SK-N-DZ (cell line): ENCODE measurements around the gene XYLB.
"Not testable (repeated sequence)": the region's sequence is repeated elsewhere in the genome, so short reads cannot be mapped to it uniquely, and the experiment has no call there.

Experiments used
- DNase-seq: peaks from one replicate; pipeline ENCODE4 v3.0.0-alpha.2; 2015; ENCODE audit warnings: low spot score

The XYLB gene

DNA sequence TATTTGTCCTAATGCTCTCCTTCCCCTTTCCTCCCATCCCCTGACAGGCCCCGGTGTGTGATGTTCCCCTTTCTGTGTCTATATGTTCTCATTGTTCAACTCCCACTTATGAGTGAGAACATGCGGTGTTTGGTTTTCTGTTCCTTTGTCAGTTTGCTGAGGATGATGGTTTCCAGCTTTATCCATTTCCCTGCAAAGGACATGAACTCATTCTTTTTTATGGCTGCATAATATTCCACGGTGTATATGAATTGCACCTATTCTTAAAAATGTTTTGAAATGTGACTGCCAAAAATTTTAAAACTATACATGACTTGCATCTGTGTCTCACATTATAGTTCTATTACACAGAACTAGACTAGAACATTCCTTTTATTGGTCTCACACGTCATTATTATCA lies 25.9 kb upstream of the XYLB start:
- DNase-seq: not testable (repeated sequence)

DNA sequence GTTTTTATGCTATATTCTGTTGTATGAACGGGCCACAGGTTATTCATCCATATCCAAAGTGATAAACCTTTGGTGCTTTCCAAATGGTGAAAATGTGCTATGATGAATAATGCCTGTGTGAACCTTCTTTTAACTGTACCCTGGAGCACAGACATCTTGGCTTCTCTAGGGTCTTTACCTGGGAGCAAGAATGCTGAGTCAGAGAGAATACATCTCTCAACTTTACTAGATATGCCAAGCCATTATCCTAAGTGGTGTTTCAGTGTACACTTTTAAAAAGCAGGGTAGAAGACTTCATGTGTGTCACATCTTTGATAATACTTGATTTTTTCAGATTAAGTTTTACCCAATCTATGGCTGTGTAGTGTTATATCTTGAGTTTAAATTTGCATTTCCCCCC lies 23.5 kb upstream of the XYLB start:
- no peak for DNase-seq

DNA sequence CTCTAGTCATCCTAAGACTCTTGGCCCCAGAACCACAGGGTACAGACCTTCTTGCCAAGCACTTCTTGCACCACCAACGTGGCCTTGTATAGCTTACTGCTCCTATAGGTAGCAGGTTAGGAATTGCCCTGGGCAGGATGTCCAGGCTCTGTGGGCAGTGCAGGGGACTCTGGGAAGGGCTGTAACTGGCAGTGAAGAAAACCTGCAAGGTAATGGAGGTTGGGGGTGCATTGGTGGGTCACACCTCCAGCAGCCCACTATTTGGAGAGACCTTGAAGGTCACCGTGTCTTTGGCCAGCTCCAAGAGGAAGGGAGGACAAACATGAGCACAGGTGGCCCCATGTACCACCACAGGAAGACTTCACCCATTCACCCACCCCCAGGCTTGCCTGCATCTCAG lies 21.3 kb upstream of the XYLB start:
- no peak for DNase-seq

DNA sequence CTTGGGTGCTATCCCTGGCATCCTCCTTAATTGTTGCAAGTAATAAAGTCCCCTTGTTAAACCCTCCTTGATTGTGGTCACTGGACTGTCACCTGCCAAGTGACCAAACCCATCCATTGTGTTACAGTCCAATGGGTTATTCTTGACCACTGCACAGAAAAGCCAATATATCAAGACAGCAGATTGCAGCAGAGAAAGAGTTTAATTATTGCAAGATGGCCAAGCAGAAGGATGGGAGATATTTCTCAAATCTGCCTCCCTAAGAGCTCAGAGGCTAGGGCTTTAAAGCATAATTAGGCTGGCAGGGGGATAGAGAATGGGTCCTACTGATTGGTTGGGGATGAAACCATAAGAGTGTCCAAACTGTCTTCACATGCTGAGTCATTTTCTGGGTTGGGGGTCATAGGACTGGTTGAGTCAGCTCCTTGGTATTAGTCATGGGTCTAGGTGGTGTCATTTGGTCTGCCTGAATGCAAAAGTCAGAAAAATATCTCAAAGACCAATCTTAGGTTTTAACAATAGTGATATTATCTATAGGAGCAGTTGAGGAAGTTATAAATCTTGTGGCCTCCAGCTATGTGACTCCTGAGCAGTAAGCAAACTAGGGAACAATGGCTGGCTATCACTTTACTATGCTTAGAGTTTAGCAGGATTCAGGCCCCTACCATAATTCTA lies 19.1 kb upstream of the XYLB start:
- no peak for DNase-seq

DNA sequence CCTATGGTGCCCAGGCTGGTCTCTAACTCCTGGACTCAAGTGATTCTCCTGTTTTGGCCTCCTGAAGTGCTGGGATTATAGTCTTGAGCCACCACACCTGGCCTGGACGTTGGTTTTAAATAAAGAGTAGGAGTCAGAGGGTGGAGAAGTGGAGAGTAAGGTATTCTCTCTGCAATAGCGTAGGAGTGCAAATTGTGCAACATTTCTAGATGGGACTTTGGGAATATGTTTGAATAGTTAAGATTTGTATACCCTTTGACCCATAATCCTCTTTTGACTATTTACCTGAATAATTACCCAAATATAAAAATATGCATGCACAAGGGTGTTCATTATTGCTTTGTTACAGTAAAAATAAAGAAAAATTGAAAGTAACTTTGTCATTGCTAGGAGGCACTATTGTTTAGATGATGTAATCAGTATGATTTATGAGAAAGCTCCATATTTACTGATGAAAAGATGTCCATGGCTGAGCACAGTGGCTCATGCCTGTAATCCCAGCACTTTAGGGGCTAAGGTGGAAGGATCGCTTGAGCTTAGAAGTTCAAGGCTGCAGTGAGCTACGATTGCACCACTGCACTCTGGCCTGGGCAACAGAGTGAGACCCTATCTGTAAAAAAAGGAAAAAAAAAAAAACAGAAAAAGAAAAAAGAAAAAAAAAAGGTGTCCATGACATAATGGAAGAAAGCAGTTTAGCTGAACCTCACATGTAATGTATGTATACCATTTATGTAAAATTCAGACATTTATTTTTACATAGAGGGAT lies 15.1 kb upstream of the XYLB start:
- DNase-seq: no peak

DNA sequence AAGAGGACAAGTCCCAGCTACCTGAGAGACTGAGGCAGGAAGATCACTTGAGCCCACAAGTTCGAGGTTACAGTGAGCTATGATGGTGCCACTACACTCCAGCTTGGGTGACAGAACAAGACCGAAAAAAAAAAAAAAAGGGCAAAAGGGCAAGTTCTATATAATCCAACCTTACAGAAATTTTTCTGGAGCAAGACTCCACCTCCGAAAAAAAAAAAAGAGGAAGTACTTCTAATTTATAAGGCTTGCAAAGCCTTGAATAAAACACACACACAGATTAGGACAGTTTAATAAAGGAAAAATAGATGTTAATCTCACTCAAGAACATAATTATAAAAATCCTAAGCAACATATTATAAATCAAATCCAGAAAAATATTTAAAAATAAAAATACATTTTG lies 14.4 kb upstream of the XYLB start:
- DNase-seq: no peak

DNA sequence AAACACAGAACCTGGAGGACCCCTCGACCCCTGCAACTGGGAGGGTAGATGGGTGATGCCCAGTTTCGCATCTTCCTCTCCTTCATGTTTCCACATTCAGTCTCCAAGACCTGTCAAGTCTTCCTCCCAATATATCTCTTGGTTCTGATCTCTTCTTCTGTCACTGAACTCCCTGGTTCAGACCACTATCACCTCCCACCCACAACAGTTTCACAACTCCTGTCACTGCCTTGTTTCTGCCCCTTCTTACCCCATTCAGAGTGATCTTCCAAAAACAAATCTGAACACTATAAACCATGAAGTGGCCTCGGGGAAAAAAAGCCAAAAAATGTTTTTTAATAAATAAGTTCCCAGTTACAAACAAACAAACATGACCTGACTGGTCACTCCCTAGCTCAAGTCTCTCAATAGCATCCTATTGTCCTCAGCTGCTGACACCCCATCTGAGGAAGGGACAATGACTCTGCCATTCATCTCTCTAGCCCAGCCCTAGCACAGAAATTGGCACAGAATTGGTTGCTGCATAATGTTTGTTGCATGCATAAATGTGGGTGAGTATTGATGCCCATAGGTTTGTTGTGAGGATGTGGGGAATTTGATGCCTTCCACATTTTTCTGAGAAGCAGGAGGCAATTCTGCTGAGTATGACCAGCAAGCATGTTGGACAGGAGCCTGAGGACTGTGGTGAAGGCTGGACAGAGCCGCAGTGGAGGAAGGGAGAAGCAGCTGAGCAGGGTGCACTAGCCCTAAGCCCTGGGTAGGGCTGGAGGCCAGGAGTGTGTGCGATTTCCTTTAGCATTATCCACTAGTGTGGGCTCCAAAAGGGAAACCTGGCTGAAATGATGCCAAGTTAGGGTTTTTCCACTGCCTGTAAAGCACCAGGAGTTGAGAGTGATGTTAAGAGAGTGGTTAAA lies 12.2 kb upstream of the XYLB start:
- no peak for DNase-seq

DNA sequence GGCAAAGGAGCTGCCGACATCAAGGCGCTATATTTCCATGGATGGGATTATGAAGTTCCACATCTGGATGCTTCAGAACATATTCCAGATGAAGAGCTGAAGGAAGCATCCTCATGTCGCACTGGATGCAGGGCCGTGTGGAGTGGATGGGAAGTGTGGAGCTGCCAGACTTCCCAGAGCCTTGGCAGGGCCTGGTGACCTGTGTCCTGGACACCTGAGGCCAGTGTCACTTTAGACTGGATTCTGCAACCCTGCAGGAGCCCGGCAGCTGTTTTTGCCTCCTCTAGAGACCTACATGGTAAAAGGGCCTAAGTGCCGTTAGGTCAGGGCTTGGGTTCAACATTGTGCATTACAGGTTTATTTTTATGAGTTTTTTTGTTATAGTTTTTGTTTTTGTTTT lies 11.3 kb upstream of the XYLB start:
- no peak for DNase-seq

DNA sequence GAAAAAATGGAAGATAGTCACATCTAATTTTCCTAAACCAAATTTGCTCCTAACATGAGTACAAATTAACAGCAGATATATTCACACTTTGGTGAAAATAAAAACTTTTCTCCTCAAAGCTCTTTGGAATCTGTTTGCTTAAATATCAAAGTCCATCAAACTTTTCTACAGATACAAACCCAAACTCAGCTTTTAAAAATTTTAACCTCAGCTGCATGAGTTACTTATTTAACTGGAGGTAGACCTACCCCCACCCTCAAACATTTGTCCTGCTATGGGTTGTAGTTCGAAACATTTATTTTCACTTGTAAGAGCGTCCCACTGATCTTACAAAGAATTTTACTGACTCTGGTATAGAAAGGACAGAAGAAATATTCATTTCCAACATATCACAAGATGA lies 8.9 kb upstream of the XYLB start:
- DNase-seq: no peak

DNA sequence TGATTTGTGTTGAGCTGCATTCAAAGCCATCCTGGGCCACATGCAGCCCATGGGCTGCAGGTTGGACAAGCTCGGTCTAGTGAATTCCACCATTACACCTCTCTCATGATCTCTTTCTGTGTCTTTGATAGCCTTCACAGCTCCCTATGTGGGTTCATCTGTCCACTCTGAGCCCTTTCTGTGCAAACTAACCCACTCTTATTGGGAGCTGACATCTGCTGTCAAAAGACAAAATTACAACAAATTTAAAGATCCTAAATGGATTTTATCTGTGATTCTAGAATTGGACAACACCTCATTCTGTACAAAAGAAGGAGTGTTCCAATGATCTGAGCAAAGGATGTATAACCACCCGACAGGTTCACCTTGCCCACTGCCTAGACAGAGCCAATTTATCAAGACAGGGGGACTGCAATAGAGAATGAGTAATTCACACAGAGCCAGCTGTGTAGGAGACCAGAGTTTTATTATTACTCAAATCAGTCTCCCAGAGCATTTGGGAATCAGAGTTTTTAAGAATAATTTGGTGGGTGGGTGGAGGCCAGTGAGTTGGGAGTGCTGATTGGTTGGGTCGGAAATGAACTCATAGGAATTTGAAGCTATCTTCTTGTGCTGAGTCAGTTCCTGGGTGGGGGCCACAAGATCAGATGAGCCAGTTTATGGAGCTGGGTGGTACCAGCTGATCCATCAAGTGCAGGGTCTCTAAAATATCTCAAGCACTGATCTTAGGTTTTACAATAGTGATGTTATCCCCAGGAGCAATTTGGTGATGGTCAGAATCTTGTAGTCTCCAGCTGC lies 2.6 kb upstream of the XYLB start:
- no peak for DNase-seq

DNA sequence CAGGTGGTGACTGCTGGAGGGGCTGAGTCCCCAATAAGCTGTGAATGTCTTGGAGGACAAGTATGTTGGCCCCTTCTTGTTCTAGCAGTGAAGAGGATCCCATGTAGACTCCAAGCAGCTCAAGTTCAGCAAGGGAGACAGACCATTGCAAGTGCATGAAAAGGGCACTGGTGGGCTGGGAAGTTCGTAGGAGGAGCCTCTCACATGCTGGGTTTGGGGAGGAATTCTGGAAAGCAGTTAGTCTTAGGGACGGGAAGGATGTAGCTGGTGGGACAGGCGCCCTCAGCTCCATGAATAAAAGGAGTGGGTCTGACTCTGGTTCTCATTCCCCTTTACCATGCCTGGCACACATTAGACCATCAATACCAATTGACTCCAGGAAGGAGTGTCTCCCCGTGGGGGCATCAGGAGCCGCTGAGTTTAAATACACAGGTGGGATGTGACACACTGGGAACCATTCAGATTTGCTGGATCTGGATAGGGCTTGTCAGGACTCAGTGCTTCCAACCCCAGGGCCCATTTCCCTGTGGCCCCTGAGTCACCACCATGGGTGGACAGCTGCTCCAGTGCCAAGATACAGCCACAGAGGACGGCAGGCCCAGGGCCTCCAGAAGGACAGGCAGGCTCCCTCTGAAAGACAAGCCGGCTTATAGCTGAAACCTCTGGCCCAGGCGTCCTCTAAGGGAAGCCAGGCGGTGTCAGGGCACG lies 552 bp upstream of the XYLB start:
- DNase-seq: peak; percentile 7

DNA sequence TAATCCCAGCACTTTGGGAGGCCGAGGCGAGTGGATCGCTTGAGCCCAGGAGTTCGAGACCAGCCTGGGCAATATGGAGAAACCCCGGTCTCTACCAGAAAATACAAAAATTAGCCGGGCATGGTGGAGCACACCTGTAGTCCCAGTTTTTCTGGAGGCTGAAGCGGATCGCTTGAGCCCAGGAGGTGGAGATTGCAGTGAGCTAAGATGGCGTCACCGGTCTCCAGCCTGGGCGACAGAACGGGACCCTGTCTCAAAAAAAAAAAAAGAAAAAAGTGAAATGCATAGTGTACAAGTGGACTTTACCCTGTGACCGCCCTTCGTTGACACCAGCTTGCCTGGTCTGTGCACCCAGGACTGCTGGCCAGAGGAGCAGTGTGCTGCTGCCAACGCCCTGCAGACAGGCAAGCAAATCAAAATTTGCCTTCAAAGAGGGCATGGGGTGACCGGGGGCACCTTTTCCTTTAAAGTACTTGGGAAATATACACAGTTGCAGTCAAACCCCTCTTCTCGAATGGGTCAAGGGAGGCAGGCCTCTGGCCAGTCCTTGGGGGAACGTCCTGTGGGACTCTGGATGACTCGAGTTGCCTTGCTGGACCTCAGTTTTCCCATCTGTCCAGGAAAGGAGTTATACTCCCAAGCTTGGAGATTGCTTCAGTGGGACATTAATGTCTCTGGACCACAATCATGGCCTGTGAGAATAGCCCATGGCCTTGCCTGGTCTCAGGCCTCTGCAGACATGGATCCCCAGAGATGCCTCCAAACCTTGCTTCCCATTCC lies 1.0 kb downstream of the XYLB start:
- DNase-seq: peak; percentile 5

DNA sequence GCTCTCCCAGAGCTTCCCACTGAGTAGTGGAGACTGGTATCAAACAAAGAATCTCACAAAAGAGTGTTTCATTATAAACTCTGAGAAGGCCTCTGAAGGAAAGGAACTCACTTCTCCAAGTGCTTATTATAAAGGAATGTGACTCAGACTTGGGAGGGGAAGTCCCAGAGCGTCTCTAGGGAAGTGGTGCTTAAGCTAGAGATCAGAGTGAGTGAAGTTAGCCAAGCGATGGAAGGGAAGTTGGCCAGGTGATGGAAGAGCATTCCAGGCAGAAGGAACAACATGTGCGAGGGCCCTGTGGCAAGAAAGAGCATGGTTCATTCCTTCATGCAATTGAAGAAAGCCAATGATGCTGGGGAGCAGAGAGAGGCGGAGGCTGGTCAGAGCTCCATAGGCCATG lies 2.3 kb downstream of the XYLB start:
- no peak for DNase-seq

DNA sequence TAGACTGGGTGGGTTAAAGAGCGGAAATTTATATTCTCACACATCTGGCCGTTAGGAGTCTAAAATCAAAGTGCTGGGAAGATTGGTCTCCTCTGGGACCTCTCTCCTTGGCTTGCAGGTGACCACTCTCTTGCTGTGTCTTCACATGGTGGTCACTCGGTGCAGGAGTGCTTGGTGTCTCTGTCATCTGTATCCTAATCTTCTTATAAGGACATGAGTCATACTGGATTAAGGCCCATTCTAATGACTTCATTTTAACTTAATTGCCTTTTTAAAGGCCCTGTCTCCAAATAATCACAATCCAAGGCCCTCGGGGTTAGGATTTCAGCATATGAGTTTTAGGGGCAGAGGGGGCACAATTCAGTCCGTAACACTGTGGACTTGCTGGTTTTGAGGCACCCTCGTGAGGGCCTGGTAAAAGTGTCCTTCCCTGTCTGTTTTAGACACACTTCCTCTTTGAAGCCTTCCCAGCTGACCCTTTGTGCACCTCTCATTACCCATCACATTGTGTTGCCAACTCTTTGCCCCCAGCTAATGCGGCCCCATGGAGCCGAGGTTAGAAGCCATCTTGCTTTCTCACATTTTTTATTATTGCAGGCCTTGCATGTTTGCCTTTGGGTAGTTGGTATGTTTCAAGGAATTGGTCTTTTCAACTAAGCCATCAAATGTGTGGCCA lies 3.2 kb downstream of the XYLB start:
- no peak for DNase-seq

DNA sequence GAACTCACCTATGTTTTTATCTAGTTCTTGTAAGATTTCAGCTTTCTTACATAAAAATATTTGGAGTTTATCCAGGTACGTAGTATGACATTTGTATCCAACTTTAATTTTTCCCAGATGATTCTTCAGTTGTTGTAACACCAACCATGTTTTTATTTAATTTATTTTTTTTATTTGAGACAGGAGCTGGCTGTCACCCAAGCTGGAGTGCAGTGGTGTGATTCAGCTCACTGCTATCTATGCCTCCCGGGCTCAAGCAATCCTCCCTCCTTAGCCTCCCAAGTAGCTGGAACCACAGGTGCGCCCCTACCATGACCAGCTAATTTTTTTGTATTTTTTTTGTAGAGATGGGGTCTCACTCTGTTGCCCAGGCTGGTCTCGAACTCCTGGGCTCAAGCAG lies 6.6 kb downstream of the XYLB start:
- DNase-seq: no peak

DNA sequence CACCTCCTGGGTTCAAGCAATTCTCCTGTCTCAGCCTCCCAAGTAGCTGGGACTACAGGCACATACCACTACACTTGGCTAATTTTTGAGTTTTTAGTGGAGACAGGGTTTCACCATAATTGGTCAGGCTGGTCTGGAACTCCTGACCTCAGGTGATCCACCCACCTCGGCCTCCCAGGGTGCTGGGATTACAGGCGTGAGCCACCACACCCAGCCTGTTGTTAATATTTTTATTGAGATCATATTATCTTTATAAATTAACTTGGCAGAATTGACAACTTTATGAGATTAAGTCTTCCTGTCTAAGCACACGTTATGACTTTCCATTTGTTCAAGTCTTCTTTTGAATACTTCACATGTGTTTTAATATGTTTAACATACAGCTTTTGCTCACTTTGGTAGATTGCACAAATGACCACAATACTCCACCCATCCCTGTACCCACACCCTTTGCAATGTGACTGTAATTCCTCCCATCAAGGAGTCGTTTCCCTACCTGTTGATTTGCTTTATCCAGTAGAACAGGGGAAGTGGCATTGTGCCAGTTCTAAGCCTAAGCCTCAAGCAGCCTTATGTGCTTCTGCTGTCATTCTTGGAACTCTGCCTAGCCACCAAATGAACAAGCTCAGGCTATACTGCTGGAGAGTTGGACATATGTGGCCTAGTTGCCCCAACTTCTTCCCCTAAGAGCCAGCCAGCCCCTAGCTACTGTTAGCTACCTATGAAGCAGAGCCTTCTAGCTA lies 8.2 kb downstream of the XYLB start:
- no peak for DNase-seq

DNA sequence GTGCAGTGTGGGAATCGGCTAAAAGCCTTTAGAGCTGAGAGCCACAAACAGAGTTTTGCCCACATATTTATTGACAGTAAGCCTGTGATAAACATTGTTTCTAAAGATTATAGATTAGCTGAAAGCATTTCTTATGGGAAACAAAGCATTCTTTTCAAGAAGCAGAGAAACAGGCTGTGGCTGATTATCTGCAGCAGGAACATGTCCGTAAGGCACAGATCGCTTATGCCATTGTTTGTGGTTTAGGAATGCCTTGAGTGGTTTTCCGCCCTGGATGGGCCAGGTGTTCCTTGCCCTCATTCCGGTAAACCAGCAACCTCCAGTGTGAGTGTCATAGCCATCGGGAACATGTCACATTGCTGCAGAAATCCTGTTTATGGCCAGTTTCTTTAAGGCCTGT lies 12.5 kb downstream of the XYLB start:
- DNase-seq: no peak

DNA sequence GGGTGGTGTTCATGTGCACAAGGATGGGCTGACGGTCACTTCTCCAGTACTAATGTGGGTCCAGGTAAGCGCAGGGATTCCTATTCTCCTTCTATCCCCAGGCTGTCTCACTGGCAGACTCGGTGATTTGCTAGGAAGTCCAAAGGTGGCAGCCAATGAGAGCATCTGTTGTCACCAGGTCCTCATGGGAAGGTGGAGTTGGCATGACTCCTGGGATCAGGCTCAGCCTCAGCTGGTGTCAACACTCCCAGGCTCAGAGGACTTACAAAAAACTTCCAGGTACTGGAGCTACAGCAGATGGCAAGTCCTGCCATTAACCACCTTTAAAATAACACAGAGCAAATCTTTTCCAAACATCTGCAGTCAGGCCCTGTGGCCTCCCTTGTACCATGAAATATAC lies 13.8 kb downstream of the XYLB start:
- DNase-seq: no peak

DNA sequence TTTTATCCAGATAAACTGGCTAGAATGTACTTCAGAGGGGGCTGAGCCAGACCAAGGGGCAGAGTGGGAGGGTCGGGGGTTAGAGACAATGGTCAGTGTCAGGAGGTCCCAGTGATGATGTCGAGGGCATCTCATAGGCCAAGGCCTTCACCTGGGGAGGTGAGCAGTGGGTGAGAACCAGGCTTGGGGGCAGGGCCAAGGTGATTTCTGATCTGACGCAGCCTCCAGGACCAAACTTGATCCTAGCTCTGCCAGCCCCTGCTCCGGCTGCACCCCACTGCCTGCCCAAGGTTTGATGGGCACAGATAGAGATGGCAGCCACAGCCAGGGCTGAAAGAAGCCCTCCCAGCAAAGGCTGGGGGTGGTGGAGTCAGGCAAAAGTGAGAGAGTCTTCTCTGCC lies 14.9 kb downstream of the XYLB start:
- no peak for DNase-seq
